ENCODE measurements around the gene ASPHD2. TPM values are rescaled to one million over a fixed set of nuclear protein-coding genes. Genes with fewer than 3 reads are reported as not detected.

ASPHD2 gene
- polyA plus RNA-seq, 1 of the 3 experiments (the other 2 are of a cell fraction), result 2.2 TPM

- Histone ChIP-seq H3K9me3 (no peaks in the 10 kb centered on the region), H2AFZ (ENCODE audit: low read depth) (no peak overlapping the region), H3K79me2 (ENCODE audit: insufficient read depth) (no peaks in the 10 kb centered on the region), H3K27me3 (ENCODE audit: insufficient read depth) (no peaks in the 10 kb centered on the region; the same call in 1 of the 2 replicates), H3F3A (replicated peaks; ENCODE audit: insufficient read depth) (no peaks in the 10 kb centered on the region), H3K9me2 (no peaks in the 10 kb centered on the region), H3K4me2 (no peak overlapping the region), H3K9ac (no peak overlapping the region), H3K27ac (ENCODE audit: low read depth in 2 of 2, low read length in 1 of 2) (no peak overlapping the region), H3K4me3 (ENCODE audit: low read depth in 2 of 2, low read length in 1 of 2) (no peak overlapping the region), H3K4me1 (ENCODE audit: control insufficient read depth in 1 of 2, insufficient read depth in 2 of 2, low read depth in 1 of 2, low read length in 1 of 2) (no peaks in the 10 kb centered on the region), H3K36me3 (replicated peaks in 1 of 2; ENCODE audit: control insufficient read depth in 1 of 2, insufficient read depth in 2 of 2, low read length in 1 of 2) (no peaks in the 10 kb centered on the region), H4K20me1 (ENCODE audit: insufficient read depth) (no peaks in the 10 kb centered on the region)
- 51% methylated on average over 7 of the region's 7 CpGs for WGBS (ENCODE audit: low lambda C conversion rate)
- no peak for TF ChIP-seq MEF2A (IDR thresholded peaks at IDR 0.05; ENCODE audit: borderline replicate concordance, low read depth)
- no peak for TF ChIP-seq ELF1 (IDR thresholded peaks at IDR 0.05)
- TF ChIP-seq NFIC (IDR thresholded peaks at IDR 0.05; ENCODE audit: borderline replicate concordance), result no peak
- DNase-seq, result no peak
- CTCF ChIA-PET, result interaction anchor here (1.2 to 5.4 kb wide), 7 partner anchors 9 to 77 kb away, joined by 3 to 25 read pairs (median 8); no protein-coding TSS in a partner anchor
- POLR2A ChIA-PET, result no interaction called here
Measured at GRCh38 chr22:26383968-26384556, 45.0 kb upstream of the ASPHD2 start.

DNA sequence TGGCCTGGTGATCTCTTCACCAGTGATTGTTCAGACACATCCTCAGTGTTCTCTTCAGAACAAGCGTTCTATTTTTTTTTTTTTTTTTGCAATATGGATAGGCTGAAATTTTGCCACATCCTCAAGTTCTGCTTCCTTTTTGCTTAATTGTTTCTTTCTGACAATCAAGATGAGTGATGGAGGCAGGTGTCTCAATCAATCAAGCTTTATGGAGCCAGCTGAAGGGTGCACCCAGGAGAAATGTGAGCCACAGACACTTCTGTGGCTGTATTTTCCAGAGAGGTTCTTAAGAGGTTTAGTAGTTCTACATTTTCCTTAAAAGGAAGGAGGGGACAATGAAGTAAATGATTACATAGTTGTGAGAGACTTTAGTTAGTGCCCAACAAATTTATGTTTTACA is 43.9 kb upstream of the ASPHD2 start:
- no peak for DNase-seq
- no peaks in the 10 kb centered on the region for H3K4me1 ChIP-seq (ENCODE audit: control insufficient read depth in 1 of 2, insufficient read depth in 2 of 2, low read depth in 1 of 2, low read length in 1 of 2)
- no peak overlapping the region for H2AFZ ChIP-seq (ENCODE audit: low read depth)
- no peaks in the 10 kb centered on the region for H3K79me2 ChIP-seq (ENCODE audit: insufficient read depth)
- ChIA-PET CTCF (interaction anchor here (1.3 to 5.4 kb wide), 4 partner anchors 10 to 76 kb away, joined by 3 to 25 read pairs (median 8); no protein-coding TSS in a partner anchor), POLR2A (no interaction called here)
- no peaks in the 10 kb centered on the region for H3F3A ChIP-seq (replicated peaks; ENCODE audit: insufficient read depth)
- H3K9ac ChIP-seq, result no peak overlapping the region
- no peak for TF ChIP-seq RCOR1 (IDR thresholded peaks at IDR 0.05; ENCODE audit: low read length)
- H3K9me2 ChIP-seq, result no peaks in the 10 kb centered on the region
- no peak overlapping the region for H3K4me2 ChIP-seq
- no peaks in the 10 kb centered on the region for H3K9me3 ChIP-seq
- no peaks in the 10 kb centered on the region; the same call in 1 of the 2 replicates for H3K27me3 ChIP-seq (ENCODE audit: insufficient read depth)
- no peaks in the 10 kb centered on the region for H4K20me1 ChIP-seq (ENCODE audit: insufficient read depth)
- 15% methylated on average over 1 of the region's 1 CpG for WGBS (ENCODE audit: low lambda C conversion rate)
- no peak overlapping the region for H3K4me3 ChIP-seq (ENCODE audit: low read depth in 2 of 2, low read length in 1 of 2)
- H3K36me3 ChIP-seq (replicated peaks in 1 of 2; ENCODE audit: control insufficient read depth in 1 of 2, insufficient read depth in 2 of 2, low read length in 1 of 2), result no peaks in the 10 kb centered on the region
- no peak overlapping the region for H3K27ac ChIP-seq (ENCODE audit: low read depth in 2 of 2, low read length in 1 of 2)

DNA sequence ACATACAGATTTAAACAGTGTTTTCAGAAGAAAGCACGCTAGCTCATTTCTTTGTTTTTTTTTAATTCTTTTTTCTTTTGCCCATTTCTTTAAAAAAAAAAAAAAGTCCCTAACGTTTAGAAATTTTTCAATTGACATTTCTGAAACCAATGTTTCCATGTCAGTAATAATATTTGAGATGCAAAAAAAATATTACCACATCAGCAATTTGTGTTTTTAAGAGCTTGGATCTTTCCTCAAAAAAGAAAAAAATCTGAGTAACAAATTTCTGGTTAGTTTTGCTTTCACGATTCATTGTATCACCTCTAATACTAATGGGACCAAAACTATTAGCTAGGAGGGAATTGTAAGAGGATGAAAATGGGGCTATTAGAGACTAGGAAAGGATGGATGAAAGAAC is 39.9 kb upstream of the ASPHD2 start:
- no peak for TF ChIP-seq CHD2 (IDR thresholded peaks at IDR 0.05; ENCODE audit: low read length, partially characterized antibody)
- TF ChIP-seq TAF1 (IDR thresholded peaks at IDR 0.05; ENCODE audit: borderline replicate concordance, low read depth, low read length), result no peak
- Histone ChIP-seq H3K4me1 (ENCODE audit: control insufficient read depth in 1 of 2, insufficient read depth in 2 of 2, low read depth in 1 of 2, low read length in 1 of 2) (no peaks in the 10 kb centered on the region), H3F3A (replicated peaks; ENCODE audit: insufficient read depth) (no peaks in the 10 kb centered on the region), H3K4me2 (no peak overlapping the region), H4K20me1 (ENCODE audit: insufficient read depth) (no peaks in the 10 kb centered on the region), H3K9me2 (no peaks in the 10 kb centered on the region), H3K36me3 (replicated peaks in 1 of 2; ENCODE audit: control insufficient read depth in 1 of 2, insufficient read depth in 2 of 2, low read length in 1 of 2) (no peaks in the 10 kb centered on the region), H3K27ac (ENCODE audit: low read depth in 2 of 2, low read length in 1 of 2) (no peak overlapping the region), H3K9ac (no peak overlapping the region), H3K79me2 (ENCODE audit: insufficient read depth) (no peaks in the 10 kb centered on the region), H3K27me3 (ENCODE audit: insufficient read depth) (no peaks in the 10 kb centered on the region), H3K4me3 (ENCODE audit: low read depth in 2 of 2, low read length in 1 of 2) (no peak overlapping the region), H2AFZ (ENCODE audit: low read depth) (no peak overlapping the region), H3K9me3 (no peaks in the 10 kb centered on the region)
- 45% methylated on average over 3 of the region's 3 CpGs for WGBS (ENCODE audit: low lambda C conversion rate)
- ChIA-PET CTCF (interaction anchor here (0.7 to 2.8 kb wide), 4 partner anchors 9 to 72 kb away, joined by 3 to 15 read pairs (median 4); no protein-coding TSS in a partner anchor), POLR2A (no interaction called here)
- no peak for DNase-seq

Measured in SK-N-SH (cell line).